GM12878 (cell line): ENCODE results near the gene RPL26. TPM values are rescaled to one million over a fixed set of nuclear protein-coding genes. Genes with fewer than 3 reads are reported as not detected.

Source experiments
- ATAC-seq: fragments of 200-7000 bp; cut with Tn5 transposase; 3 replicates; pipeline ENCODE4 v1.9.1; 2020; ENCODE audit warnings: mild to moderate bottlenecking, moderate library complexity
- BruUV-seq: library from RNA; stranded (reverse); fragments of 400-500 nt; replicated peaks from 2 replicates; lab custom pipeline; 2021; lab: Mats Ljungman, UMichigan
- CTCF ChIA-PET: fragments of 300-600 bp; sonication (Branson Sonifier 250); formaldehyde crosslinking; extraction: SDS; loops from one replicate; lab custom pipeline; 2021; ENCODE audit warnings: inconsistent platforms; lab: Yijun Ruan, JAX
- POLR2A ChIA-PET: fragments of 350-600 bp; formaldehyde crosslinking; extraction: SDS; loops from one replicate; lab custom pipeline; 2021; ENCODE audit warnings: inconsistent platforms; lab: Charles Lee
- RAD21 ChIA-PET: fragments of 300-600 bp; sonication (Branson Sonifier 250); formaldehyde crosslinking; loops from one replicate; lab custom pipeline; 2023; ENCODE audit warnings: antibody characterized with exemption; ENCODE audit not compliant: unreplicated experiment; lab: Charles Lee
- SMC1A ChIA-PET: fragments of 300-600 bp; sonication (Branson Sonifier 250); formaldehyde crosslinking; loops from one replicate; lab custom pipeline; 2023; ENCODE audit not compliant: unreplicated experiment, uncharacterized antibody; lab: Charles Lee
- DNase-seq: peaks from one replicate; pipeline ENCODE4 v3.0.0-alpha.2; 2011; ENCODE audit warnings: low read depth, low spot score
- FAIRE-seq: peaks from 3 replicates; lab custom pipeline; 2011; peaks lifted over from hg19 to GRCh38; lab: Jason Lieb, UNC
- H2AFZ ChIP-seq: 2 replicates; pipeline ENCODE4 v1.6.0; 2011; ENCODE audit warnings: low read depth, low read length, control low read depth; ENCODE audit not compliant: control insufficient read depth
- H3K27ac ChIP-seq: 2 replicates; pipeline ENCODE4 v1.5.1; 2011; ENCODE audit warnings: control low read depth; ENCODE audit not compliant: control insufficient read depth, insufficient read depth
- H3K27me3 ChIP-seq, 2 experiments: replicated peaks in 1 of 2; 2 replicates each; pipeline versions ENCODE4 v1.6.0 to v1.6.1; 2011; ENCODE audit warnings: low read length in 1 of 2; ENCODE audit not compliant: control insufficient read depth in 2 of 2, insufficient read depth in 2 of 2
- H3K36me3 ChIP-seq, 2 experiments: 2 replicates each; pipeline ENCODE4 v1.5.1; 2011; ENCODE audit warnings: low read length in 1 of 2; ENCODE audit not compliant: control insufficient read depth in 2 of 2, insufficient read depth in 2 of 2
- H3K4me1 ChIP-seq: 2 replicates; pipeline ENCODE4 v1.6.1; 2011; ENCODE audit warnings: mild to moderate bottlenecking, low read length, moderate library complexity, mixed read lengths; ENCODE audit not compliant: control insufficient read depth, insufficient read depth
- H3K4me2 ChIP-seq: 2 replicates; pipeline ENCODE4 v1.6.0; 2011; ENCODE audit warnings: control low read depth; ENCODE audit not compliant: control insufficient read depth, insufficient read depth
- H3K4me3 ChIP-seq: fragments of 200-600 bp; sonication (generic); 2 replicates; pipeline ENCODE4 v1.5.1; 2016
- H3K79me2 ChIP-seq: 2 replicates; pipeline ENCODE4 v1.6.0; 2011; ENCODE audit warnings: low read length; ENCODE audit not compliant: control insufficient read depth, insufficient read depth
- H3K9ac ChIP-seq: 2 replicates; pipeline ENCODE4 v1.8.0; 2011; ENCODE audit warnings: low read length, control low read depth, mixed read lengths; ENCODE audit not compliant: control insufficient read depth, insufficient read depth
- H3K9me3 ChIP-seq: replicated peaks from 3 replicates; pipeline ENCODE4 v1.5.1; 2011; ENCODE audit warnings: mild to moderate bottlenecking, low read length; ENCODE audit not compliant: control insufficient read depth, insufficient read depth
- H4K20me1 ChIP-seq: 2 replicates; pipeline ENCODE4 v1.6.0; 2011; ENCODE audit not compliant: control insufficient read depth, insufficient read depth
- ATF7 ChIP-seq: fragments of 450-650 bp; IDR thresholded peaks from 2 replicates; pipeline ENCODE4 v1.6.1; 2016; ENCODE audit warnings: low read depth, mild to moderate bottlenecking
- IKZF1 ChIP-seq: fragments of 450-650 bp; conservative IDR thresholded peaks from 2 replicates; pipeline ENCODE4 v1.6.1; 2017; ENCODE audit warnings: antibody characterized with exemption, mild to moderate bottlenecking
- NBN ChIP-seq: fragments of 450-650 bp; IDR thresholded peaks from 2 replicates; pipeline ENCODE4 v1.6.1; 2016
- NRF1 ChIP-seq: conservative IDR thresholded peaks from 2 replicates; pipeline ENCODE4 v1.6.1; 2011; ENCODE audit warnings: mild to moderate bottlenecking, low read depth, low read length, improper control_type of control experiment
- PRDM15 ChIP-seq: fragments of 450-650 bp; formaldehyde crosslinking; IDR thresholded peaks from 2 replicates; pipeline ENCODE4 v1.4.0; 2020; ENCODE audit warnings: mild to moderate bottlenecking, moderate library complexity
- RCOR1 ChIP-seq: conservative IDR thresholded peaks from 2 replicates; pipeline ENCODE4 v1.6.1; 2012; ENCODE audit warnings: low read depth, low read length, improper control_type of control experiment
- SKIL ChIP-seq: fragments of 450-650 bp; IDR thresholded peaks from 2 replicates; pipeline ENCODE4 v1.6.1; 2017; ENCODE audit warnings: mild to moderate bottlenecking, low read depth, inconsistent platforms; ENCODE audit not compliant: poor library complexity, severe bottlenecking
- SP1 ChIP-seq: IDR thresholded peaks from one replicate; pipeline ENCODE4 v1.6.1; 2011; ENCODE audit warnings: low read depth, low read length
- SUZ12 ChIP-seq: fragments of 200-600 bp; sonication (generic); IDR thresholded peaks from one replicate; pipeline ENCODE4 v1.6.1; 2018; ENCODE audit warnings: antibody characterized with exemption, mild to moderate bottlenecking; ENCODE audit not compliant: unreplicated experiment
- WGBS: methylation state at CpG from one replicate; pipeline ENCODE4 v1.1.6; 2016; ENCODE audit warnings: low lambda C conversion rate; ENCODE audit not compliant: insufficient replicate concordance, insufficient coverage; ENCODE audit errors: missing lambda C conversion rate; 5-methylcytosine and 5-hydroxymethylcytosine counted together
- in situ Hi-C: fragments of 300-500 bp; cut with MboI; formaldehyde crosslinking; loops from 9 replicates; pipeline ENCODE4 v1.14.3; 2018; ENCODE audit warnings: mixed read lengths
- intact Hi-C: fragments of 100-400 bp; cut with micrococcal nuclease; formaldehyde crosslinking; loops from one replicate; pipeline ENCODE4 v1.14.2; 2022; ENCODE audit not compliant: unreplicated experiment
- polyA plus RNA-seq, 11 experiments: library from polyadenylated mRNA; depleted of rRNA in 4 of 11; unstranded in 6 of 11; stranded (reverse) in 5 of 11; fragments of >200 nt; fragmentation: Nextera tagmentation in 4 of 11; fragmentation: Illumina TruSeq in 1 of 11; extraction: Ambion mirVana in 4 of 11; extraction: Trizol in 1 of 11; gene quantifications; 1 replicate in 1 of 11; 2 replicates in 10 of 11; pipeline versions ENCODE4 v1.2.1 to v1.2.3, GENCODE V29; 2011 to 2016; ENCODE audit warnings: inconsistent platforms in 2 of 11, missing spikeins in 2 of 11, low read depth in 1 of 11
- total RNA-seq, 4 experiments: library from RNA; depleted of rRNA in 3 of 4; stranded (reverse); fragments of >200 nt in 3 of 4; fragmentation: Illumina TruSeq in 1 of 4; extraction: Trizol in 1 of 4; gene quantifications; 2 replicates each; pipeline versions ENCODE4 v1.2.1 to v1.2.3, GENCODE V29; 2013 to 2021
- TF ChIP-seq, protein P1 (sequence below): fragments of 450-650 bp; conservative IDR thresholded peaks from 2 replicates; pipeline ENCODE4 v1.6.1; 2017; ENCODE audit warnings: mild to moderate bottlenecking, moderate library complexity
- TF ChIP-seq, protein P2 (sequence below): fragments of 450-650 bp; IDR thresholded peaks from 2 replicates; pipeline ENCODE4 v1.6.1; 2017; ENCODE audit warnings: antibody characterized with exemption, mild to moderate bottlenecking, moderate library complexity
- TF ChIP-seq, protein P3 (sequence below): IDR thresholded peaks from 2 replicates; pipeline ENCODE4 v1.6.1; 2012; ENCODE audit warnings: low read length, inconsistent platforms

The RPL26 gene
- total and polyA plus RNA-seq, 10 of the 15 experiments (the other 5 are each of a cell fraction or from before 2014, with no cell fraction given): 1,451 to 9,244 (median 4,326) TPM

DNA sequence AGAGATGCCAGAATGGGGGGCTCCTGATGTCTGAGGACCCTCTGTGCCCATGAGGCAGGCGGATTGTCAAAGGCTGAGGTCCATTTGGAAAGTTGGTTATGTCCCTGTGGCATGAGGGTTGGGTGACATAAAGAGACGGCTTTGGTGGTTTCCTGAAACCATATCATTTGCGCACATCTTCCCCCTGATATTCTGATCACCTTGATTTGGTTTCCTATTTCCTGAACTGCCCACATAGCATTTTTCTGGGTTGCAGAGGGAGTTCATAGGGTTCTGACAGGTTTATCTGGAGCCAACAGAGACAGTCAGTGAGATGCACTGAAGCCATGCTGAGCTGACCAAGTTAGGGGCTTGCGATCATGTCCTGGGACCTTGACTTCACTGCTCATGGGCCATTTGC is 30.3 kb upstream of the RPL26 start:
- Histone ChIP-seq H3K27ac (no peak overlapping the region), H4K20me1 (no peaks in the 10 kb centered on the region), H3K79me2 (no peaks in the 10 kb centered on the region), H3K4me1 (no peaks in the 10 kb centered on the region), H2AFZ (no peak overlapping the region), H3K9ac (no peak overlapping the region), H3K27me3 (peaks cover 2 to 6% of the 10 kb centered on the region in 2 experiments; a peak in 3 of 4 replicates), H3K36me3 (no peaks in the 10 kb centered on the region), H3K4me3 (no peak overlapping the region), H3K4me2 (no peak overlapping the region), H3K9me3 (no peaks in the 10 kb centered on the region)
- ChIA-PET RAD21 (no interaction called here), CTCF (interaction anchor here (0.9 kb wide), 1 partner anchor 333 kb away, joined by 3 read pairs; no protein-coding TSS in a partner anchor), SMC1A (interaction anchor here (2.0 kb wide), 1 partner anchor 333 kb away, joined by 6 read pairs; no protein-coding TSS in a partner anchor), POLR2A (no interaction called here)
- 27% methylated on average over 4 of the region's 4 CpGs for WGBS
- intact Hi-C loops (loop anchor here (10.0 kb wide), 1 partner anchor 481 kb away; no protein-coding TSS in a partner anchor), in situ Hi-C loops (loop anchor here (5.0 to 10.0 kb wide), 2 partner anchors 334 to 601 kb away; no protein-coding TSS in a partner anchor)
- ATAC-seq (no peak), FAIRE-seq (no peak), DNase-seq (no peak)
- BruUV-seq: no TSS peak
- TF ChIP-seq SUZ12 (no peak), NRF1 (no peak), ATF7 (no peak), PRDM15 (CRISPR knock-in tag) (no peak), RCOR1 (no peak), IKZF1 (no peak), SP1 (no peak), SKIL (no peak), NBN (no peak)
- TF ChIP-seq, protein P1, sequence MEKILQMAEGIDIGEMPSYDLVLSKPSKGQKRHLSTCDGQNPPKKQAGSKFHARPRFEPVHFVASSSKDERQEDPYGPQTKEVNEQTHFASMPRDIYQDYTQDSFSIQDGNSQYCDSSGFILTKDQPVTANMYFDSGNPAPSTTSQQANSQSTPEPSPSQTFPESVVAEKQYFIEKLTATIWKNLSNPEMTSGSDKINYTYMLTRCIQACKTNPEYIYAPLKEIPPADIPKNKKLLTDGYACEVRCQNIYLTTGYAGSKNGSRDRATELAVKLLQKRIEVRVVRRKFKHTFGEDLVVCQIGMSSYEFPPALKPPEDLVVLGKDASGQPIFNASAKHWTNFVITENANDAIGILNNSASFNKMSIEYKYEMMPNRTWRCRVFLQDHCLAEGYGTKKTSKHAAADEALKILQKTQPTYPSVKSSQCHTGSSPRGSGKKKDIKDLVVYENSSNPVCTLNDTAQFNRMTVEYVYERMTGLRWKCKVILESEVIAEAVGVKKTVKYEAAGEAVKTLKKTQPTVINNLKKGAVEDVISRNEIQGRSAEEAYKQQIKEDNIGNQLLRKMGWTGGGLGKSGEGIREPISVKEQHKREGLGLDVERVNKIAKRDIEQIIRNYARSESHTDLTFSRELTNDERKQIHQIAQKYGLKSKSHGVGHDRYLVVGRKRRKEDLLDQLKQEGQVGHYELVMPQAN: no peak
- TF ChIP-seq, protein P2, sequence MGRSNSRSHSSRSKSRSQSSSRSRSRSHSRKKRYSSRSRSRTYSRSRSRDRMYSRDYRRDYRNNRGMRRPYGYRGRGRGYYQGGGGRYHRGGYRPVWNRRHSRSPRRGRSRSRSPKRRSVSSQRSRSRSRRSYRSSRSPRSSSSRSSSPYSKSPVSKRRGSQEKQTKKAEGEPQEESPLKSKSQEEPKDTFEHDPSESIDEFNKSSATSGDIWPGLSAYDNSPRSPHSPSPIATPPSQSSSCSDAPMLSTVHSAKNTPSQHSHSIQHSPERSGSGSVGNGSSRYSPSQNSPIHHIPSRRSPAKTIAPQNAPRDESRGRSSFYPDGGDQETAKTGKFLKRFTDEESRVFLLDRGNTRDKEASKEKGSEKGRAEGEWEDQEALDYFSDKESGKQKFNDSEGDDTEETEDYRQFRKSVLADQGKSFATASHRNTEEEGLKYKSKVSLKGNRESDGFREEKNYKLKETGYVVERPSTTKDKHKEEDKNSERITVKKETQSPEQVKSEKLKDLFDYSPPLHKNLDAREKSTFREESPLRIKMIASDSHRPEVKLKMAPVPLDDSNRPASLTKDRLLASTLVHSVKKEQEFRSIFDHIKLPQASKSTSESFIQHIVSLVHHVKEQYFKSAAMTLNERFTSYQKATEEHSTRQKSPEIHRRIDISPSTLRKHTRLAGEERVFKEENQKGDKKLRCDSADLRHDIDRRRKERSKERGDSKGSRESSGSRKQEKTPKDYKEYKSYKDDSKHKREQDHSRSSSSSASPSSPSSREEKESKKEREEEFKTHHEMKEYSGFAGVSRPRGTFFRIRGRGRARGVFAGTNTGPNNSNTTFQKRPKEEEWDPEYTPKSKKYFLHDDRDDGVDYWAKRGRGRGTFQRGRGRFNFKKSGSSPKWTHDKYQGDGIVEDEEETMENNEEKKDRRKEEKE: no peak
- TF ChIP-seq, protein P3, sequence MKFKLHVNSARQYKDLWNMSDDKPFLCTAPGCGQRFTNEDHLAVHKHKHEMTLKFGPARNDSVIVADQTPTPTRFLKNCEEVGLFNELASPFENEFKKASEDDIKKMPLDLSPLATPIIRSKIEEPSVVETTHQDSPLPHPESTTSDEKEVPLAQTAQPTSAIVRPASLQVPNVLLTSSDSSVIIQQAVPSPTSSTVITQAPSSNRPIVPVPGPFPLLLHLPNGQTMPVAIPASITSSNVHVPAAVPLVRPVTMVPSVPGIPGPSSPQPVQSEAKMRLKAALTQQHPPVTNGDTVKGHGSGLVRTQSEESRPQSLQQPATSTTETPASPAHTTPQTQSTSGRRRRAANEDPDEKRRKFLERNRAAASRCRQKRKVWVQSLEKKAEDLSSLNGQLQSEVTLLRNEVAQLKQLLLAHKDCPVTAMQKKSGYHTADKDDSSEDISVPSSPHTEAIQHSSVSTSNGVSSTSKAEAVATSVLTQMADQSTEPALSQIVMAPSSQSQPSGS: no peak
